ENCODE data around the gene IGSF9.

- no peak for TF ChIP-seq EZH2 (IDR thresholded peaks at IDR 0.05; ENCODE audit: borderline replicate concordance, insufficient read depth, low read length, poor library complexity, severe bottlenecking)
- no peak for TF ChIP-seq CTCF (IDR thresholded peaks at IDR 0.05; ENCODE audit: poor library complexity, severe bottlenecking)
- TF ChIP-seq POLR2AphosphoS5 (IDR thresholded peaks at IDR 0.05) = no peak
- no peak for TF ChIP-seq REST (IDR thresholded peaks at IDR 0.05; ENCODE audit: borderline replicate concordance)
- TF ChIP-seq TAF1 (IDR thresholded peaks at IDR 0.05; ENCODE audit: low read depth) = no peak
- no peak for TF ChIP-seq MXI1 (conservative IDR thresholded peaks at IDR 0.05; ENCODE audit: poor library complexity, severe bottlenecking)
- no peak for TF ChIP-seq EP300 (conservative IDR thresholded peaks at IDR 0.05; ENCODE audit: poor library complexity, severe bottlenecking)
Measured at GRCh38 chr1:159930634-159931033, 14.8 kb downstream of the IGSF9 start.

Data from neural cell (in vitro differentiated cells).